ENCODE results near the gene UBE2R2. TPM values are rescaled to one million over a fixed set of nuclear protein-coding genes. Genes with fewer than 3 reads are reported as not detected.
"Not testable (repeated sequence)": the region's sequence is repeated elsewhere in the genome, so short reads cannot be mapped to it uniquely, and the experiment has no call there.

The UBE2R2 gene
- total RNA-seq, 2 donors from 2014 or later, result 39.3 to 61.4 TPM

- H3K4me1 Mint-ChIP-seq; H3K27ac Mint-ChIP-seq; H3K4me3 Mint-ChIP-seq; ATAC-seq (replicated peaks); H3K9me3 Mint-ChIP-seq; H3K36me3 Mint-ChIP-seq (ENCODE audit: low read depth): not testable (repeated sequence)
- peaks cover 19% of the 10 kb centered on the region for H3K27me3 Mint-ChIP-seq
Measured at GRCh38 chr9:33793496-33793895, 23.5 kb upstream of the UBE2R2 start.

- Mint-ChIP-seq H3K27me3 (peaks cover 24% of the 10 kb centered on the region), H3K36me3 (ENCODE audit: low read depth) (no peaks in the 10 kb centered on the region), H3K9me3 (no peaks in the 10 kb centered on the region), H3K4me3 (no peak overlapping the region), H3K27ac (peak overlapping the region; percentile 26), H3K4me1 (no peaks in the 10 kb centered on the region)
- peak; percentile 84 for ATAC-seq (replicated peaks)
Measured at GRCh38 chr9:33794560-33794959, 22.4 kb upstream of the UBE2R2 start.

- no peak for ATAC-seq (replicated peaks)
- peaks cover 27% of the 10 kb centered on the region for H3K27me3 Mint-ChIP-seq
- no peak within 1 kb of the TSS for H3K4me3 Mint-ChIP-seq
- no peaks in the 10 kb centered on the region for H3K4me1 Mint-ChIP-seq
- no peaks in the 10 kb centered on the region for H3K9me3 Mint-ChIP-seq
- no peaks in the 10 kb centered on the region for H3K36me3 Mint-ChIP-seq (ENCODE audit: low read depth)
- H3K27ac Mint-ChIP-seq, result peak within 1 kb of the TSS; percentile 26
Measured at GRCh38 chr9:33795281-33795680, 21.7 kb upstream of the UBE2R2 start, which contains the start of gene PRSS3. Gene PRSS3, plus strand, starts transcription at chr9:33795561. Its CDS starts 13 bp downstream, at chr9:33795574.

GRCh38 chr9:33795819-33796218 lies 21.1 kb upstream of the UBE2R2 start:
- ATAC-seq (replicated peaks), result no peak
- Mint-ChIP-seq H3K9me3 (no peaks in the 10 kb centered on the region), H3K4me3 (no peak overlapping the region), H3K27me3 (peaks cover 27% of the 10 kb centered on the region), H3K27ac (peak overlapping the region; percentile 26), H3K4me1 (no peaks in the 10 kb centered on the region), H3K36me3 (ENCODE audit: low read depth) (no peaks in the 10 kb centered on the region)

GRCh38 chr9:33796679-33797078 lies 20.3 kb upstream of the UBE2R2 start:
- H3K9me3 Mint-ChIP-seq; H3K27ac Mint-ChIP-seq; H3K4me3 Mint-ChIP-seq; H3K4me1 Mint-ChIP-seq; ATAC-seq (replicated peaks); H3K36me3 Mint-ChIP-seq (ENCODE audit: low read depth): not testable (repeated sequence)
- H3K27me3 Mint-ChIP-seq, result peaks cover 27% of the 10 kb centered on the region

- Mint-ChIP-seq H3K4me3 (no peak overlapping the region), H3K9me3 (no peaks in the 10 kb centered on the region), H3K36me3 (ENCODE audit: low read depth) (no peaks in the 10 kb centered on the region)
Measured at GRCh38 chr9:33797837-33798236, 19.1 kb upstream of the UBE2R2 start.

GRCh38 chr9:33798545-33798944 lies 18.4 kb upstream of the UBE2R2 start:
- no peaks in the 10 kb centered on the region for H3K4me1 Mint-ChIP-seq
- H3K9me3 Mint-ChIP-seq, result no peaks in the 10 kb centered on the region
- H3K4me3 Mint-ChIP-seq, result no peak overlapping the region
- no peaks in the 10 kb centered on the region for H3K36me3 Mint-ChIP-seq (ENCODE audit: low read depth)
- H3K27me3 Mint-ChIP-seq, result peaks cover 28% of the 10 kb centered on the region
- no peak overlapping the region for H3K27ac Mint-ChIP-seq
- no peak for ATAC-seq (replicated peaks)

More at GRCh38 chr9:33797837-33798236, 19.1 kb upstream of the UBE2R2 start:
- H3K27me3 Mint-ChIP-seq, result peaks cover 25% of the 10 kb centered on the region
- H3K27ac Mint-ChIP-seq, result no peak overlapping the region
- no peaks in the 10 kb centered on the region for H3K4me1 Mint-ChIP-seq
- no peak for ATAC-seq (replicated peaks)

GRCh38 chr9:33799928-33800704 lies 16.8 kb upstream of the UBE2R2 start:
- no peak for ATAC-seq (replicated peaks)
- peaks cover 22% of the 10 kb centered on the region for H3K27me3 Mint-ChIP-seq
- no peak overlapping the region for H3K4me3 Mint-ChIP-seq
- H3K27ac Mint-ChIP-seq, result no peak overlapping the region
- H3K4me1 Mint-ChIP-seq, result no peaks in the 10 kb centered on the region
- no peaks in the 10 kb centered on the region for H3K36me3 Mint-ChIP-seq (ENCODE audit: low read depth)
- H3K9me3 Mint-ChIP-seq, result no peaks in the 10 kb centered on the region

GRCh38 chr9:33800886-33801285 lies 16.1 kb upstream of the UBE2R2 start:
- H3K9me3 Mint-ChIP-seq, result no peaks in the 10 kb centered on the region
- no peaks in the 10 kb centered on the region for H3K36me3 Mint-ChIP-seq (ENCODE audit: low read depth)
- H3K27me3 Mint-ChIP-seq, result peaks cover 22% of the 10 kb centered on the region
- no peak for ATAC-seq (replicated peaks)
- no peak overlapping the region for H3K27ac Mint-ChIP-seq
- no peak overlapping the region for H3K4me3 Mint-ChIP-seq
- no peaks in the 10 kb centered on the region for H3K4me1 Mint-ChIP-seq

- H3K4me1 Mint-ChIP-seq; H3K9me3 Mint-ChIP-seq; H3K27ac Mint-ChIP-seq; H3K4me3 Mint-ChIP-seq; ATAC-seq (replicated peaks); H3K36me3 Mint-ChIP-seq (ENCODE audit: low read depth): not testable (repeated sequence)
- peaks cover 22% of the 10 kb centered on the region for H3K27me3 Mint-ChIP-seq
Measured at GRCh38 chr9:33801943-33802500, 14.9 kb upstream of the UBE2R2 start.

- not testable (repeated sequence) for H3K27ac Mint-ChIP-seq; H3K4me3 Mint-ChIP-seq; H3K4me1 Mint-ChIP-seq; H3K9me3 Mint-ChIP-seq; ATAC-seq (replicated peaks); H3K27me3 Mint-ChIP-seq; H3K36me3 Mint-ChIP-seq (ENCODE audit: low read depth)
Measured at GRCh38 chr9:33804196-33804595, 12.8 kb upstream of the UBE2R2 start.

- not testable (repeated sequence) for H3K9me3 Mint-ChIP-seq; ATAC-seq (replicated peaks)
Measured at GRCh38 chr9:33807156-33807555, 9.8 kb upstream of the UBE2R2 start.

GRCh38 chr9:33808979-33809322 lies 8.0 kb upstream of the UBE2R2 start:
- H3K9me3 Mint-ChIP-seq; H3K4me1 Mint-ChIP-seq; H3K4me3 Mint-ChIP-seq; ATAC-seq (replicated peaks); H3K27ac Mint-ChIP-seq; H3K27me3 Mint-ChIP-seq; H3K36me3 Mint-ChIP-seq (ENCODE audit: low read depth): not testable (repeated sequence)

More at GRCh38 chr9:33807156-33807555, 9.8 kb upstream of the UBE2R2 start:
- H3K36me3 Mint-ChIP-seq (ENCODE audit: low read depth); H3K4me3 Mint-ChIP-seq; H3K27me3 Mint-ChIP-seq; H3K4me1 Mint-ChIP-seq; H3K27ac Mint-ChIP-seq: not testable (repeated sequence)

GRCh38 chr9:33809506-33809905 lies 7.5 kb upstream of the UBE2R2 start:
- no peak overlapping the region for H3K4me3 Mint-ChIP-seq
- no peaks in the 10 kb centered on the region for H3K9me3 Mint-ChIP-seq
- no peak for ATAC-seq (replicated peaks)
- H3K36me3 Mint-ChIP-seq (ENCODE audit: low read depth), result no peaks in the 10 kb centered on the region
- peaks cover 3% of the 10 kb centered on the region for H3K4me1 Mint-ChIP-seq
- no peak overlapping the region for H3K27ac Mint-ChIP-seq
- no peaks in the 10 kb centered on the region for H3K27me3 Mint-ChIP-seq
